Measurements from ENCODE around the gene METTL17. TPM values are rescaled to one million over a fixed set of nuclear protein-coding genes. Genes with fewer than 3 reads are reported as not detected.

Gene METTL17
- 81.0 and 82.7 TPM in 2 replicates for total RNA-seq

GRCh38 chr14:20989787-20990600, at the start of gene METTL17:
METTL17 (plus strand) TSS chr14:20989980; CDS start chr14:20990003, 23 bp downstream.

GRCh38 chr14:20954736-20955537, 34.8 kb upstream of the METTL17 start, which contains the start of gene RNASE2:
RNASE2 (plus strand) TSS chr14:20955487; CDS start chr14:20955772, 285 bp downstream.

GRCh38 chr14:20998674-20999366, 9.0 kb downstream of the METTL17 start, which contains the start of gene SLC39A2:
SLC39A2 (plus strand) TSS chr14:20999293; CDS start chr14:20999447, 154 bp downstream.

GRCh38 chr14:21024585-21025370, 35.0 kb downstream of the METTL17 start, which contains the start of gene NDRG2:
NDRG2 (minus strand) TSS chr14:21025061; CDS start chr14:21023315, 1,746 bp downstream.

GRCh38 chr14:21029917-21030316, 40.1 kb downstream of the METTL17 start, which contains the start of gene TPPP2:
TPPP2 (plus strand) TSS chr14:21030217; CDS start chr14:21030582, 365 bp downstream.

GRCh38 chr14:21034707-21035106, 44.9 kb downstream of the METTL17 start, which contains the start of gene RNASE13:
RNASE13 (minus strand) TSS chr14:21034807; CDS start chr14:21034288, 519 bp downstream.

GRCh38 chr14:21041676-21042433, 52.1 kb downstream of the METTL17 start, which contains the start of gene RNASE7:
RNASE7 (plus strand) TSS chr14:21042362; CDS start chr14:21042993, 631 bp downstream.

Other genes with a start within 250 kb of the METTL17 start
- gene EDDM3A, start 244.1 kb upstream of the METTL17 start, total RNA-seq = not detected in 2 replicates
- gene EDDM3B, start 221.6 kb upstream of the METTL17 start, total RNA-seq = not detected in 2 replicates
- not detected in 2 replicates for gene RNASE6, start 208.7 kb upstream of the METTL17 start, total RNA-seq
- gene RNASE1, start 187.1 kb upstream of the METTL17 start, total RNA-seq = not detected in 2 replicates
- not detected in 2 replicates for gene RNASE3, start 98.6 kb upstream of the METTL17 start, total RNA-seq
- gene RNASE2, start 34.5 kb upstream of the METTL17 start, total RNA-seq = not detected in 2 replicates
- gene SLC39A2, start 9.3 kb downstream of the METTL17 start, total RNA-seq = not detected in 2 replicates
- gene NDRG2, start 35.1 kb downstream of the METTL17 start, total RNA-seq = 1.3 and 1.5 TPM in 2 replicates
- not detected in 2 replicates for gene TPPP2, start 40.2 kb downstream of the METTL17 start, total RNA-seq
- gene RNASE13, start 44.8 kb downstream of the METTL17 start, total RNA-seq = not detected in 2 replicates
- not detected in 2 replicates for gene RNASE7, start 52.4 kb downstream of the METTL17 start, total RNA-seq
- not detected in 2 replicates for gene RNASE8, start 67.8 kb downstream of the METTL17 start, total RNA-seq
- gene ARHGEF40, start 80.3 kb downstream of the METTL17 start, total RNA-seq = 28.2 and 31.1 TPM in 2 replicates
- gene ZNF219, start 108.7 kb downstream of the METTL17 start, total RNA-seq = 2.2 and 3.0 TPM in 2 replicates
- not detected in 2 replicates for gene TMEM253, start 111.1 kb downstream of the METTL17 start, total RNA-seq
- gene OR5AU1, start 166.1 kb downstream of the METTL17 start, total RNA-seq = not detected in 2 replicates

All from bronchus fibroblast of lung (primary cell).